ENCODE data around the gene KRT32. TPM values are rescaled to one million over a fixed set of nuclear protein-coding genes. Genes with fewer than 3 reads are reported as not detected.

KRT32 gene
- total RNA-seq, 1 donor: not detected

DNA sequence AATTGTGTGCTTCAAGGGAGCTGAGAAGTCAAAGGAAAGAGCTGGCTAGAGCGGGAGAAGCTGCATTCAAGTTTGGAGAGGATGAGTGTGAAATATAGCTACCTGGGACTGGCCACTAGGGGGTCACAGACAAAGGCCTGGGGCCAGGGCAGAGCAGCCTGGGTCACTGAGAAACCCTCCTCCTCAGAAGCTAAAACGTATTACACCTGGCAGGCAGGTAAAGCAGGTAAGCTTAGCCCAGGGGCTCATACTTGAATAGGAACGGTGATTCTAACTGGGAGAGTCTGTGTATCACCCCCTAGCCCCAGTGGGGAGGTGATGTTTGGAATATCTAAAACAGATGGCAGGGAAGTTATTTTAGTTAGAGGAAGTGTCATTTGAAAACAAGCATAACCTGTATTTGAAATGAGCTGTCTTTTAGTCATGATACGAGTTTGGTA lies 49.6 kb downstream of the KRT32 start:
- peak; percentile 24 for DNase-seq (ENCODE audit: low read depth)
- TF ChIP-seq, protein P1, sequence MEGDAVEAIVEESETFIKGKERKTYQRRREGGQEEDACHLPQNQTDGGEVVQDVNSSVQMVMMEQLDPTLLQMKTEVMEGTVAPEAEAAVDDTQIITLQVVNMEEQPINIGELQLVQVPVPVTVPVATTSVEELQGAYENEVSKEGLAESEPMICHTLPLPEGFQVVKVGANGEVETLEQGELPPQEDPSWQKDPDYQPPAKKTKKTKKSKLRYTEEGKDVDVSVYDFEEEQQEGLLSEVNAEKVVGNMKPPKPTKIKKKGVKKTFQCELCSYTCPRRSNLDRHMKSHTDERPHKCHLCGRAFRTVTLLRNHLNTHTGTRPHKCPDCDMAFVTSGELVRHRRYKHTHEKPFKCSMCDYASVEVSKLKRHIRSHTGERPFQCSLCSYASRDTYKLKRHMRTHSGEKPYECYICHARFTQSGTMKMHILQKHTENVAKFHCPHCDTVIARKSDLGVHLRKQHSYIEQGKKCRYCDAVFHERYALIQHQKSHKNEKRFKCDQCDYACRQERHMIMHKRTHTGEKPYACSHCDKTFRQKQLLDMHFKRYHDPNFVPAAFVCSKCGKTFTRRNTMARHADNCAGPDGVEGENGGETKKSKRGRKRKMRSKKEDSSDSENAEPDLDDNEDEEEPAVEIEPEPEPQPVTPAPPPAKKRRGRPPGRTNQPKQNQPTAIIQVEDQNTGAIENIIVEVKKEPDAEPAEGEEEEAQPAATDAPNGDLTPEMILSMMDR (IDR thresholded peaks at IDR 0.05; ENCODE audit: insufficient read depth, low read depth, low read length): peak; percentile 38
- H3K4me3 ChIP-seq (ENCODE audit: low read depth, low read length): no peak overlapping the region

DNA sequence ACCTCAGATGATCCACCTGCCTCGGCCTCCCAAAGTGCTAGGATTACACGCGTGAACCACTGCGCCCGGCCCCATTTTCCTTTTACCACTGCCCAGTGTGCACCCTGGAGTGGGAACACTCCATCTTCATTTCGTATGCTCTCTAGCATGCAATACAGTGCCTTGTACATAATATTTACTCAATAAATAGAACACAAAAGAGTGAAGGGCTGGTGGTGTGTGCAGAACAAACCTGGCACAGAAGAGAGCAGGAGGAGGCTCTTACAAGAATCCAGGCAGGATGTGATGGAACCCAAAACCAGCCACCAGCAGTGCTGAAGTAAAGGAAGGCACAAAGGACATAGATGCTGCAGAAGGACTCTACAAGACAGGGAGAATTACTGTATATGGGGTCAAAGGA lies 50.1 kb downstream of the KRT32 start:
- H3K4me3 ChIP-seq (ENCODE audit: low read depth, low read length): no peak overlapping the region
- DNase-seq (ENCODE audit: low read depth): no peak
- TF ChIP-seq, protein P1 (IDR thresholded peaks at IDR 0.05; ENCODE audit: insufficient read depth, low read depth, low read length): no peak

DNA sequence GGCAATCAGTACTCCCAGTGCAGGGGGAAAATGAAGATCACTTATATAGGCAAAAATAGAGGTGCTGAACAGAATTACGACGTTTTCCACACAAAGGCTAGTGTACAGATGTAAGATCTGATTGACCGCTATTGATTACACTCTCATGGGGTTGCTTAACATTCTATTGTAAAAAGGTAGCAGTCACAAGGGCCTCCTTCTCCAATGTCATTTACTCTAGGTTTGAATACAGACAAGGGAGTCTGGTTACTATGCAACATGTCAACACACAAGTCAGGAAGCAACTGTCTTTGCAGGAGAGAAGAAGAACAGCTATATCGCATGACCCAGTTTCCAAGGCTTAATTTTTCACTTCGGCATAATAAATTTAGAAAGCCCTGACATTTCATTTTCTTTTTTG lies 50.7 kb downstream of the KRT32 start:
- DNase-seq (ENCODE audit: low read depth): peak; percentile 37
- TF ChIP-seq, protein P1 (IDR thresholded peaks at IDR 0.05; ENCODE audit: insufficient read depth, low read depth, low read length): no peak
- H3K4me3 ChIP-seq (ENCODE audit: low read depth, low read length): no peak overlapping the region

DNA sequence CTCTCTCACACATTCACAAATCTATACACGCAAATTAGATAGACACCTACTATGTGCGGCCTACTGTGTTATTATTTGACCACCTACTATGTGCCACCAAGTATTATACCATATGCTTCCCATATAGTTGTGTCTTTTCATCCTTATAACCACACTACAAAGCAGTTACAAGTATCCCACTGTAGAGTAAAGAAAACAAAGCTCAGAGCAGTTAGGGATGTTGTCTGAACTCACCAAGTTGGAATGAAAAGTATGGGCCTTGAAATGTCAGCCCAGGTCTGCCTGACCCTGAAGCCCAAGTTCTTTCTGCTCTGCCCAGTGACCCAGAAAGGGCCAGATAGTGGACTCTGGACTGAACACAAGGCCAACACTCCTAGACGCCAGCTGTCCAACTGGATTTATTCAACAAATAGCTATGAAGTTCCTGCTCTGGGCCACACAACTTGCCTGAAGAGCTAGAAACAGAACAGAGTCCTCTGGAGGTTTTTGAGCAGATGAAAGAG lies 51.3 kb downstream of the KRT32 start:
- no peak overlapping the region for H3K4me3 ChIP-seq (ENCODE audit: low read depth, low read length)
- peak; percentile 77 for DNase-seq (ENCODE audit: low read depth)
- TF ChIP-seq, protein P1 (IDR thresholded peaks at IDR 0.05; ENCODE audit: insufficient read depth, low read depth, low read length): no peak

DNA sequence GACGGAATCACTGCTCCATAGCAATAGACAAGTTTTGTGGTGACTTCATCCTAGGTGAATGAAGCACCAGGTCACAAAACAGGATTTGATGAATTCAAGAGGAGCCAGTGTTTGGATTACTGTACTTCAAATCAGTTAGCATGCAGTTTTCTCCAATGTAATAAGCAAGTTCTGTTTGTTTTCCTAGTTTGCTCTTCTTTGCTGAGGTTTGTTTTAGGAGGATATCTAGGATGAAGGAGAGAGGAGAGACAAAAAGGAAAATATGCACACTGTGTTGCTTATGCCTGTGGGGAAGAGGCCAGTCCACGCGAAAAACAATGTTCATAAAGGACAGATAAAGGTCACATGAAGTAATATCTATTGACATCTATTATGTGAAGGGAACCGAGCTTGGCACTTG lies 51.8 kb downstream of the KRT32 start:
- peak; percentile 19 for DNase-seq (ENCODE audit: low read depth)
- TF ChIP-seq, protein P1 (IDR thresholded peaks at IDR 0.05; ENCODE audit: insufficient read depth, low read depth, low read length): no peak
- H3K4me3 ChIP-seq (ENCODE audit: low read depth, low read length): no peak overlapping the region

DNA sequence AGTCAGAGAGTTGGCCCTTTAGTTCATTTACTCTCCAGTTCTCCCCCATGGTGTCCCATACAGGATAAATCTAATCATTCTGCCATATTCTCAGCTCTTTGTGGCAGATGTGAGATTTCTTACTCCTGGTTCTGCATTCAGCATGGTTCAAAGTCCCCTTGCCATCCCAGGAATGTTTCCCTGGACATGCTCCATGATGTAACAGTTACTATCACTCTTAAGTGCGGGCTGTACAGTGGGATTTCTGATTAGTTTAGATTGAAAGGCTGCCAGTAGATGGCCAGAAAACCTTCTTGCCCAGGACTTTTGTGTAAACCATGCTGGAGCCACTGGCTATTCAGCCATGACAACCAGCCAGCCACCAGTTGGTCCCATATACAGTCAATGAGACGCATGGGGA lies 53.2 kb downstream of the KRT32 start:
- TF ChIP-seq, protein P1 (IDR thresholded peaks at IDR 0.05; ENCODE audit: insufficient read depth, low read depth, low read length): no peak
- no peak for DNase-seq (ENCODE audit: low read depth)

DNA sequence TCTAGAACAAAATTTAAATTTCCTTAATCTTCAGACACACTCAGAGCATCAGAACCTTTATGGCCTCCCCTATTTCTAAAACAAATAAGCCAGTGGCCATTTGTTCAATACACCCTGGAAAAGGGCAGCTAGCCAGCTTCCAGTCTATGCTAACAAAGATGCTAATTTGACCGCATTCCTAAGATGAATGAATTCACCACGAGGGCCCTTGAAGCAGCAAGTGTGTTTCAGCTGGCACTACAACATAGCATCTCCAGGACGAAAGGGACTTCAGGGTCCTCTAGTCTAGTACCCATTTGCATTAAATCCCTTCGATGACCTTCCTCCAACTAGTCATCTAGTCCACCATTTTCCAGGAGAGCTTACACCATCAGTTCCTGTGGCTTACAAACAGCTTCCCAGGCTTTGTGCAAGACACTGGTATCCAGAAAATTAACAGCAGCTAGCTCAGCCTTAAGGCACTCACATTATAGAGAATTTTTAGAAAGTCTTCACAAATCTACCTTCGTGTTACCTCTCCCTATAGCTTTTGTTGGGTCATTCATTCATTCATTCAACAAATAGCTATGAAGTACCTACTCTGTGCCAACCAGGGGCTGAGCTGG lies 53.7 kb downstream of the KRT32 start:
- H3K4me3 ChIP-seq (ENCODE audit: low read depth, low read length): no peak overlapping the region
- DNase-seq (ENCODE audit: low read depth): no peak
- TF ChIP-seq, protein P1 (IDR thresholded peaks at IDR 0.05; ENCODE audit: insufficient read depth, low read depth, low read length): no peak

More for the DNA sequence above, 53.2 kb downstream of the KRT32 start:
- no peak overlapping the region for H3K4me3 ChIP-seq (ENCODE audit: low read depth, low read length)

Measured in fibroblast of villous mesenchyme (primary cell).